ENCODE data around the gene GPR156.

Gene GPR156

GRCh38 chr3:120168611-120169010, 116.4 kb downstream of the GPR156 start:
- DNase-seq (ENCODE audit: low read depth) = no peak
- TF ChIP-seq CTCF (IDR thresholded peaks at IDR 0.05; ENCODE audit: low read length, missing control alignments) = no peak
- no peak overlapping the region for H3K4me3 ChIP-seq (replicated peaks; ENCODE audit: low read depth, low read length)

GRCh38 chr3:120168038-120168437, 117.0 kb downstream of the GPR156 start:
- H3K4me3 ChIP-seq (replicated peaks; ENCODE audit: low read depth, low read length) = no peak overlapping the region
- DNase-seq (ENCODE audit: low read depth) = no peak
- TF ChIP-seq CTCF (IDR thresholded peaks at IDR 0.05; ENCODE audit: low read length, missing control alignments) = no peak

GRCh38 chr3:120167488-120167887, 117.5 kb downstream of the GPR156 start:
- no peak for DNase-seq (ENCODE audit: low read depth)
- TF ChIP-seq CTCF (IDR thresholded peaks at IDR 0.05; ENCODE audit: low read length, missing control alignments) = no peak
- no peak overlapping the region for H3K4me3 ChIP-seq (replicated peaks; ENCODE audit: low read depth, low read length)

- no peak overlapping the region for H3K4me3 ChIP-seq (replicated peaks; ENCODE audit: low read depth, low read length)
- no peak for DNase-seq (ENCODE audit: low read depth)
Measured at GRCh38 chr3:120163816-120164215, 121.2 kb downstream of the GPR156 start.

GRCh38 chr3:120163026-120163425, 122.0 kb downstream of the GPR156 start:
- no peak overlapping the region for H3K4me3 ChIP-seq (replicated peaks; ENCODE audit: low read depth, low read length)
- no peak for DNase-seq (ENCODE audit: low read depth)

More at GRCh38 chr3:120163816-120164215, 121.2 kb downstream of the GPR156 start:
- TF ChIP-seq CTCF (IDR thresholded peaks at IDR 0.05; ENCODE audit: low read length, missing control alignments) = no peak

GRCh38 chr3:120162400-120162799, 122.6 kb downstream of the GPR156 start:
- TF ChIP-seq CTCF (IDR thresholded peaks at IDR 0.05; ENCODE audit: low read length, missing control alignments) = no peak
- H3K4me3 ChIP-seq (replicated peaks; ENCODE audit: low read depth, low read length) = no peak overlapping the region
- peak; percentile 44 for DNase-seq (ENCODE audit: low read depth)

More at GRCh38 chr3:120163026-120163425, 122.0 kb downstream of the GPR156 start:
- TF ChIP-seq CTCF (IDR thresholded peaks at IDR 0.05; ENCODE audit: low read length, missing control alignments) = no peak

- no peak overlapping the region for H3K4me3 ChIP-seq (replicated peaks; ENCODE audit: low read depth, low read length)
- no peak for DNase-seq (ENCODE audit: low read depth)
- no peak for TF ChIP-seq CTCF (IDR thresholded peaks at IDR 0.05; ENCODE audit: low read length, missing control alignments)
Measured at GRCh38 chr3:120161902-120162301, 123.1 kb downstream of the GPR156 start.

Data from fibroblast of pulmonary artery (primary cell).